CD14-positive monocyte (primary cell): ENCODE results near the gene PIAS1. TPM values are rescaled to one million over a fixed set of nuclear protein-coding genes. Genes with fewer than 3 reads are reported as not detected.
A peak's percentile ranks its signal among the peaks of the same experiment; 100 is the strongest.

Source experiments
- DNase-seq, 3 donors: peaks; one replicate each; pipeline ENCODE4 v3.0.0-alpha.2; 2011 to 2022
- H2AFZ ChIP-seq: 2 replicates; pipeline ENCODE4 v1.6.0; 2012; ENCODE audit warnings: mild to moderate bottlenecking, low read depth, low read length, inconsistent platforms; ENCODE audit not compliant: insufficient read depth, poor library complexity, severe bottlenecking
- H3K27ac ChIP-seq, 2 donors: 1 replicate in 1 of 2; 2 replicates in 1 of 2; pipeline ENCODE4 v1.5.1; 2012 to 2013; ENCODE audit warnings: low read length in 2 of 2, control low read depth in 1 of 2, inconsistent platforms in 1 of 2, low read depth in 1 of 2, mild to moderate bottlenecking in 1 of 2
- H3K27me3 ChIP-seq, 2 donors: one replicate each; pipeline versions ENCODE4 v1.6.0 to v1.6.1; 2011 to 2013; ENCODE audit warnings: low read length in 2 of 2; ENCODE audit not compliant: control insufficient read depth in 2 of 2, insufficient read depth in 2 of 2
- H3K36me3 ChIP-seq, 2 donors: replicated peaks in 1 of 2; 1 replicate in 1 of 2; 2 replicates in 1 of 2; pipeline versions ENCODE4 v1.5.1 to v1.6.1; 2012 to 2013; ENCODE audit warnings: low read length in 2 of 2, control low read depth in 1 of 2, inconsistent platforms in 1 of 2, mild to moderate bottlenecking in 1 of 2; ENCODE audit not compliant: insufficient read depth in 2 of 2, control insufficient read depth in 1 of 2
- H3K4me1 ChIP-seq, 2 donors: 1 replicate in 1 of 2; 2 replicates in 1 of 2; pipeline versions ENCODE4 v1.5.1 to v1.6.1; 2012 to 2013; ENCODE audit warnings: low read length in 2 of 2, control low read depth in 1 of 2, inconsistent platforms in 1 of 2, mild to moderate bottlenecking in 1 of 2, moderate library complexity in 1 of 2; ENCODE audit not compliant: insufficient read depth in 2 of 2, control insufficient read depth in 1 of 2
- H3K4me2 ChIP-seq: replicated peaks from 2 replicates; pipeline ENCODE3; 2012; ENCODE audit warnings: low read length, moderate library complexity, mild to moderate bottlenecking; ENCODE audit not compliant: poor library complexity, severe bottlenecking; ENCODE audit errors: extremely low read depth
- H3K4me3 ChIP-seq, 3 experiments: fragments of 200-600 bp in 1 of 3; sonication (generic) in 1 of 3; replicated peaks in 1 of 3; 1 replicate in 2 of 3; 2 replicates in 1 of 3; pipeline ENCODE4 v1.5.1; 2011 to 2013; ENCODE audit warnings: low read length in 3 of 3, mild to moderate bottlenecking in 3 of 3, control low read depth in 2 of 3, low read depth in 2 of 3, inconsistent platforms in 1 of 3, moderate library complexity in 1 of 3
- H3K79me2 ChIP-seq: 2 replicates; pipeline ENCODE4 v1.6.0; 2012; ENCODE audit warnings: mild to moderate bottlenecking, control low read depth, inconsistent platforms, low read length, moderate library complexity; ENCODE audit not compliant: insufficient read depth
- H3K9ac ChIP-seq: 2 replicates; pipeline ENCODE4 v1.6.0; 2017; ENCODE audit warnings: low read length, mild to moderate bottlenecking; ENCODE audit not compliant: insufficient read depth, poor library complexity, severe bottlenecking
- H3K9me3 ChIP-seq, 2 donors: replicated peaks in 1 of 2; 1 replicate in 1 of 2; 2 replicates in 1 of 2; pipeline versions ENCODE4 v1.5.1 to v1.6.1; 2012 to 2013; ENCODE audit warnings: low read length in 2 of 2, control low read depth in 1 of 2; ENCODE audit not compliant: control insufficient read depth in 1 of 2, insufficient read depth in 1 of 2
- H4K20me1 ChIP-seq: 2 replicates; pipeline ENCODE4 v1.6.0; 2012; ENCODE audit warnings: mild to moderate bottlenecking, low read length, control low read depth, moderate library complexity; ENCODE audit not compliant: insufficient read depth
- H3K27ac Mint-ChIP-seq, 7 donors: one replicate each; pipeline ENCODE4 v1.8.0; 2020; ENCODE audit warnings: mild to moderate bottlenecking in 7 of 7, mixed read lengths in 7 of 7, moderate library complexity in 6 of 7, inconsistent platforms in 2 of 7
- H3K27me3 Mint-ChIP-seq, 3 donors: one replicate each; pipeline ENCODE4 v1.8.0; 2021 to 2022; ENCODE audit warnings: low read depth in 3 of 3, mild to moderate bottlenecking in 3 of 3, mixed read lengths in 3 of 3, moderate library complexity in 3 of 3, inconsistent platforms in 1 of 3
- H3K36me3 Mint-ChIP-seq, 2 donors: one replicate each; pipeline ENCODE4 v1.8.0; 2020; ENCODE audit warnings: mixed read lengths in 2 of 2, inconsistent platforms in 1 of 2, mild to moderate bottlenecking in 1 of 2
- H3K4me1 Mint-ChIP-seq: one replicate; pipeline ENCODE4 v1.8.0; 2020; ENCODE audit warnings: mild to moderate bottlenecking, mixed read lengths
- H3K4me3 Mint-ChIP-seq, 2 donors: one replicate each; pipeline ENCODE4 v1.8.0; 2020; ENCODE audit warnings: mild to moderate bottlenecking in 2 of 2, mixed read lengths in 2 of 2, moderate library complexity in 1 of 2
- H3K9me3 Mint-ChIP-seq, 7 donors: one replicate each; pipeline ENCODE4 v1.8.0; 2020 to 2022; ENCODE audit warnings: mixed read lengths in 7 of 7, mild to moderate bottlenecking in 6 of 7, moderate library complexity in 6 of 7, inconsistent platforms in 2 of 7
- CTCF ChIP-seq: fragments of 200-600 bp; IDR thresholded peaks from one replicate; pipeline ENCODE4 v1.8.0; 2022; ENCODE audit warnings: antibody characterized with exemption, mild to moderate bottlenecking
- WGBS: methylation state at CpG from one replicate; pipeline ENCODE4 v1.1.5; 2013; ENCODE audit warnings: missing lambda C conversion rate; ENCODE audit not compliant: insufficient coverage; 5-methylcytosine and 5-hydroxymethylcytosine counted together
- intact Hi-C, 2 donors: fragments of 100-400 bp; cut with micrococcal nuclease; formaldehyde crosslinking; loops; one replicate each; pipeline versions ENCODE4 v1.15.0 to v1.15.1; 2023
- polyA plus RNA-seq, 3 donors: library from polyadenylated mRNA; depleted of rRNA in 1 of 3; unstranded in 2 of 3; stranded (reverse) in 1 of 3; fragments of 300-500 nt in 2 of 3; fragments of >200 nt in 1 of 3; fragmentation: Illumina TruSeq in 2 of 3; gene quantifications; 1 replicate in 2 of 3; 2 replicates in 1 of 3; pipeline ENCODE4 v1.2.3, GENCODE V29; 2012 to 2021

The PIAS1 gene
- polyA plus RNA-seq, 3 donors: 47.3 to 109 (median 89.8) TPM

DNA sequence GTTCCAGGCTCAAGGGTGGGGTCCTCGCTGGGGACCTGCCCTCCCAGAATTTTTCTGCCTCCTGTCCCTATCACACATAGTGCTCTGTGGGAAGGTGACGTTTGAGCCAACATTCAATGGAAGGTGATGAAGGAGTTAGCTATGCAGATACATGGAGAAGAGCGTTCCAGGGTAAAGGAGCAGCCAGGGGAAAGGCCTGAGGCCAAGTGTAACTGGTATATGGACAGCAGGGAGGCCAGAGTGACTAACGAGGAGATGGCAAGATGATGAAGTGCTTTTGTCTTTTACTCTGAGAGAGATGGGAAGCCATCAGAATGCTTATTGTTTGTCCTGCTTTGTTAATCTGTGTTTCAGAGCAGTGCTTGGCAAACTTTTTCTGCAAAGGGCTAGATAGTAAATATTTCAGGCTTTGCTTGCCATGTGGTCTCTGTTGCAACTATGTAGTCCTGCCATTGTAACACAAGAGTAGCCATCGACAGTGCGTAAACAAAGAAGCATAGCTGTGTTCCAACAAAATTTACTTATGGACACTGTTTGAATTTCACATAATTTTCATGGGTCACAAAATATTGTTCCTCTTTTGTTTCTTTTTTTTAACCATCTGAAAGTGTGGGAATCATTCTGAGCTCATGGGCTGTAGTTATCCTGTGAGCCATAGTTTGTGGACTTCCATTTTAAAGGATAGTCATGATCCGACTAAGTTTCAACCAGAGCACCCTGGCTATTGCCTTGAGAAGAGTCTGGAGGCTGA, 25.8 kb upstream of the PIAS1 start:
- intact Hi-C loops: no loop called here
- Histone ChIP-seq H3K27me3 (no peaks in the 10 kb centered on the region), H3K79me2 (no peaks in the 10 kb centered on the region), H2AFZ (peak overlapping the region; percentile 26), H3K9ac (no peak overlapping the region), H3K36me3 (no peaks in the 10 kb centered on the region), H3K4me3 (no peak overlapping the region), H4K20me1 (no peaks in the 10 kb centered on the region), H3K4me1 (peaks cover 25 to 27% of the 10 kb centered on the region in 2 donors), H3K9me3 (no peaks in the 10 kb centered on the region), H3K27ac (no peak overlapping the region), H3K4me2 (no peak overlapping the region)
- Mint-ChIP-seq H3K27ac (peak overlapping the region in 1 of 7 donors; percentile 27), H3K36me3 (no peaks in the 10 kb centered on the region), H3K27me3 (peaks cover 0 to 3% (median 0%) of the 10 kb centered on the region in 3 donors), H3K4me1 (peaks cover 35% of the 10 kb centered on the region), H3K9me3 (no peaks in the 10 kb centered on the region), H3K4me3 (no peak overlapping the region)
- TF ChIP-seq CTCF: no peak
- no peak for DNase-seq
- 95% methylated on average over 4 of the region's 7 CpGs for WGBS

GRCh38 chr15:68028888-68029207, 25.3 kb upstream of the PIAS1 start:
- Mint-ChIP-seq H3K4me1 (peaks cover 38% of the 10 kb centered on the region), H3K9me3 (no peaks in the 10 kb centered on the region), H3K36me3 (no peaks in the 10 kb centered on the region), H3K4me3 (no peak overlapping the region), H3K27me3 (peaks cover 0 to 3% (median 0%) of the 10 kb centered on the region in 3 donors), H3K27ac (no peak overlapping the region)
- intact Hi-C loops: no loop called here
- no peak overlapping the region for H3K4me2 ChIP-seq
- no peaks in the 10 kb centered on the region for H3K27me3 ChIP-seq
- no peaks in the 10 kb centered on the region for H3K9me3 ChIP-seq
- peaks cover 30 to 32% of the 10 kb centered on the region in 2 donors for H3K4me1 ChIP-seq
- no peak overlapping the region for H3K9ac ChIP-seq
- no peaks in the 10 kb centered on the region for H4K20me1 ChIP-seq
- no peak overlapping the region for H3K27ac ChIP-seq
- H3K36me3 ChIP-seq: no peaks in the 10 kb centered on the region
- WGBS: 60% methylated on average over 1 of the region's 5 CpGs
- no peaks in the 10 kb centered on the region for H3K79me2 ChIP-seq
- no peak for DNase-seq
- H2AFZ ChIP-seq: peak overlapping the region; percentile 26
- no peak overlapping the region for H3K4me3 ChIP-seq
- TF ChIP-seq CTCF: no peak
